GM23338 (cell line): ENCODE data around the gene ZNF577. TPM values are rescaled to one million over a fixed set of nuclear protein-coding genes. Genes with fewer than 3 reads are reported as not detected.

Experiments
- ATAC-seq: fragments of 200-7000 bp; cut with Tn5 transposase; 3 replicates; pipeline ENCODE4 v1.9.1; 2020
- DNase-seq: peaks from one replicate; pipeline ENCODE4 v3.0.0-alpha.2; 2015; ENCODE audit warnings: low spot score
- H2AFZ ChIP-seq: fragments of 200-600 bp; sonication (generic); 2 replicates; pipeline ENCODE4 v1.8.0; 2016; ENCODE audit warnings: antibody characterized with exemption, mild to moderate bottlenecking, moderate library complexity
- H3F3A ChIP-seq: fragments of 200-600 bp; sonication (generic); replicated peaks from 2 replicates; pipeline ENCODE4 v1.8.0; 2017; ENCODE audit warnings: antibody characterized with exemption, mixed run types, low read depth
- H3K27ac ChIP-seq: fragments of 200-600 bp; sonication (generic); 2 replicates; pipeline ENCODE4 v1.6.1; 2016; ENCODE audit warnings: low read depth
- H3K27me3 ChIP-seq: fragments of 200-600 bp; sonication (generic); 2 replicates; pipeline ENCODE4 v1.8.0; 2016; ENCODE audit warnings: mild to moderate bottlenecking, mixed run types, moderate library complexity; ENCODE audit not compliant: insufficient read depth
- H3K36me3 ChIP-seq: fragments of 200-600 bp; sonication (generic); 2 replicates; pipeline ENCODE4 v1.8.0; 2016; ENCODE audit warnings: mild to moderate bottlenecking; ENCODE audit not compliant: insufficient read depth
- H3K4me1 ChIP-seq: fragments of 200-600 bp; sonication (generic); 2 replicates; pipeline ENCODE4 v1.8.0; 2016; ENCODE audit warnings: mild to moderate bottlenecking, moderate library complexity; ENCODE audit not compliant: insufficient read depth
- H3K4me2 ChIP-seq: fragments of 200-600 bp; sonication (generic); 2 replicates; pipeline ENCODE4 v1.7.1; 2017; ENCODE audit warnings: mixed run types
- H3K4me3 ChIP-seq: fragments of 200-600 bp; sonication (generic); 2 replicates; pipeline ENCODE4 v1.6.1; 2016; ENCODE audit warnings: mixed run types
- H3K79me2 ChIP-seq: fragments of 200-600 bp; sonication (generic); replicated peaks from 2 replicates; pipeline ENCODE4 v1.8.0; 2017; ENCODE audit warnings: mild to moderate bottlenecking; ENCODE audit not compliant: insufficient read depth
- H3K9me2 ChIP-seq: fragments of 200-600 bp; sonication (generic); 2 replicates; pipeline ENCODE4 v1.8.0; 2017; ENCODE audit not compliant: insufficient read depth
- H4K20me1 ChIP-seq: fragments of 200-600 bp; sonication (generic); replicated peaks from 2 replicates; pipeline ENCODE4 v1.8.0; 2017; ENCODE audit warnings: mild to moderate bottlenecking; ENCODE audit not compliant: insufficient read depth
- H3K27ac Mint-ChIP-seq: 2 replicates; pipeline ENCODE4 v1.8.0; 2020; ENCODE audit warnings: inconsistent platforms, mild to moderate bottlenecking, moderate library complexity, mixed read lengths
- H3K27me3 Mint-ChIP-seq: 3 replicates; pipeline ENCODE4 v1.8.0; 2022; ENCODE audit warnings: low read depth, mild to moderate bottlenecking, moderate library complexity, mixed read lengths, inconsistent platforms; ENCODE audit not compliant: insufficient read depth, poor library complexity
- H3K36me3 Mint-ChIP-seq: 3 replicates; pipeline ENCODE4 v1.8.0; 2021; ENCODE audit warnings: low read depth, mild to moderate bottlenecking, inconsistent platforms, moderate library complexity, mixed read lengths
- H3K4me1 Mint-ChIP-seq: 3 replicates; pipeline ENCODE4 v1.8.0; 2020; ENCODE audit warnings: mild to moderate bottlenecking, inconsistent platforms, mixed read lengths
- H3K4me3 Mint-ChIP-seq: 3 replicates; pipeline ENCODE4 v1.8.0; 2021; ENCODE audit warnings: moderate library complexity, mild to moderate bottlenecking, inconsistent platforms, mixed read lengths
- H3K9me3 Mint-ChIP-seq: 3 replicates; pipeline ENCODE4 v1.8.0; 2020; ENCODE audit warnings: moderate library complexity, mild to moderate bottlenecking, inconsistent platforms, mixed read lengths
- CREB1 ChIP-seq: fragments of 250-450 bp; sonication (Bioruptor Pico); IDR thresholded peaks from 2 replicates; pipeline ENCODE4 v1.5.0; 2020; ENCODE audit warnings: low read depth, mild to moderate bottlenecking, moderate library complexity
- EZH2 ChIP-seq: fragments of 200-600 bp; sonication (generic); IDR thresholded peaks from one replicate; pipeline ENCODE4 v1.8.0; 2017; ENCODE audit warnings: antibody characterized with exemption, mild to moderate bottlenecking, low read depth; ENCODE audit not compliant: unreplicated experiment
- JUNB ChIP-seq: IDR thresholded peaks from one replicate; pipeline ENCODE4 v1.6.1; 2016; ENCODE audit warnings: antibody characterized with exemption; ENCODE audit not compliant: unreplicated experiment
- NANOG ChIP-seq: IDR thresholded peaks from 2 replicates; pipeline ENCODE4 v1.6.1; 2016; ENCODE audit warnings: antibody characterized with exemption, borderline replicate concordance
- POLR2AphosphoS5 ChIP-seq: IDR thresholded peaks from 2 replicates; pipeline ENCODE4 v1.6.1; 2016; ENCODE audit warnings: antibody characterized with exemption, low read depth
- STAT1 ChIP-seq: IDR thresholded peaks from one replicate; pipeline ENCODE4 v1.6.1; 2016; ENCODE audit warnings: antibody characterized with exemption; ENCODE audit not compliant: unreplicated experiment
- ZNF114 ChIP-seq: fragments of 250-450 bp; sonication (Bioruptor Pico); IDR thresholded peaks from 2 replicates; pipeline ENCODE4 v1.5.0; 2020; ENCODE audit warnings: mild to moderate bottlenecking, moderate library complexity
- ZNF331 ChIP-seq: fragments of 250-450 bp; sonication (Bioruptor Pico); IDR thresholded peaks from 2 replicates; pipeline ENCODE4 v1.5.0; 2020; ENCODE audit warnings: low read depth, mild to moderate bottlenecking, moderate library complexity
- polyA plus RNA-seq: library from polyadenylated mRNA; unstranded; fragments of >200 nt; fragmentation: Nextera tagmentation; extraction: Ambion mirVana; gene quantifications from 2 replicates; pipeline ENCODE4 v1.2.1, GENCODE V29; 2016
- total RNA-seq: library from RNA; depleted of rRNA; stranded (reverse); fragments of >200 nt; shearing (Covaris generic); gene quantifications from 2 replicates; pipeline ENCODE4 v1.2.3, GENCODE V29; 2014
- TF ChIP-seq, protein P1 (sequence below): IDR thresholded peaks from one replicate; pipeline ENCODE4 v1.6.1; 2018; ENCODE audit warnings: antibody characterized with exemption; ENCODE audit not compliant: unreplicated experiment
- TF ChIP-seq, protein P2 (sequence below), 2 experiments: fragments of 200-600 bp in 1 of 2; sonication (generic) in 1 of 2; conservative IDR thresholded peaks; 2 replicates each; pipeline versions ENCODE4 v1.5.1 to v1.6.1; 2016 to 2017; ENCODE audit warnings: antibody characterized with exemption in 2 of 2, low read depth in 2 of 2, mild to moderate bottlenecking in 2 of 2, moderate library complexity in 1 of 2

Gene ZNF577
- total and polyA plus RNA-seq, 2 experiments from 2014 or later, result 18.3 to 37.7 TPM

- no peak overlapping the region for H3K4me3 ChIP-seq
- Mint-ChIP-seq H3K9me3 (peaks cover 51% of the 10 kb centered on the region), H3K4me3 (no peak overlapping the region), H3K4me1 (peaks cover 19% of the 10 kb centered on the region; the same call in 2 of the 3 replicates), H3K27ac (no peak overlapping the region), H3K36me3 (peaks cover 92% of the 10 kb centered on the region), H3K27me3 (peaks cover 13% of the 10 kb centered on the region)
- H2AFZ ChIP-seq, result no peak overlapping the region
- no peaks in the 10 kb centered on the region for H3K27me3 ChIP-seq
- H3K36me3 ChIP-seq, result peaks cover 10% of the 10 kb centered on the region
- H3F3A ChIP-seq, result peaks cover 13% of the 10 kb centered on the region; the same call in 1 of the 2 replicates
- DNase-seq (no peak), ATAC-seq (no peak)
- H4K20me1 ChIP-seq, result no peaks in the 10 kb centered on the region
- H3K4me1 ChIP-seq, result peaks cover 16% of the 10 kb centered on the region
- no peak overlapping the region for H3K4me2 ChIP-seq
- H3K27ac ChIP-seq, result no peak overlapping the region
- 0 out of 2 replicates have a peak, but pooled peaks cover 3% of the 10 kb centered on the region for H3K9me2 ChIP-seq
- H3K79me2 ChIP-seq, result peaks cover 47% of the 10 kb centered on the region
- TF ChIP-seq NANOG, result no peak
Observed at GRCh38 chr19:51884713-51885112, 3.0 kb downstream of the ZNF577 start.

DNA sequence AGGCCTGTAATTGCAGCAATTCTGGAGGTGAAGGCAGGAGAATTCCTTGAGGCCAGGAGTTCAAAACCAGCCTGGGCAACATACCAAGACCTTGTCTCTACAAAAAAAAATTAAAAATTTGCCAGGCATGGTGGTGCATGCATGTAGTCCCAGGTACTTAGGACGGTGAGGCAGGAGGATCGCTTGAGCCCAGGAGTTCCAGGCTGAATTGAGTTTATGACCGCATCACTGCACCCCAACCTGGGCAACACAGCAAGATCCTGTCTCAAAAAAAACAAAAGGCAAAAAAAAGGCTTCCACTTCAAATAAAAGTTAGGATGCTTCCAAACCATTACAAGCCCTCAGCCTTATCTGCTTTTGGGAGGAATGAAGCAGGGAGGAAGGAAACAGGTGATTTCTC, 5.2 kb downstream of the ZNF577 start:
- Histone ChIP-seq H3K27me3 (no peaks in the 10 kb centered on the region), H3K36me3 (peaks cover 20% of the 10 kb centered on the region), H3K27ac (no peak overlapping the region), H3K79me2 (peaks cover 47% of the 10 kb centered on the region), H3K9me2 (0 out of 2 replicates have a peak, but pooled peaks cover 3% of the 10 kb centered on the region), H3F3A (no peaks in the 10 kb centered on the region), H2AFZ (no peak overlapping the region), H3K4me2 (no peak overlapping the region), H4K20me1 (no peaks in the 10 kb centered on the region), H3K4me3 (no peak overlapping the region), H3K4me1 (peaks cover 8% of the 10 kb centered on the region; the same call in 1 of the 2 replicates)
- Mint-ChIP-seq H3K9me3 (peaks cover 50% of the 10 kb centered on the region), H3K4me3 (no peak overlapping the region), H3K36me3 (peaks cover 93% of the 10 kb centered on the region), H3K27ac (no peak overlapping the region), H3K4me1 (peaks cover 7% of the 10 kb centered on the region; the same call in 1 of the 3 replicates), H3K27me3 (peaks cover 4% of the 10 kb centered on the region)
- TF ChIP-seq STAT1, result no peak
- TF ChIP-seq, protein P1, sequence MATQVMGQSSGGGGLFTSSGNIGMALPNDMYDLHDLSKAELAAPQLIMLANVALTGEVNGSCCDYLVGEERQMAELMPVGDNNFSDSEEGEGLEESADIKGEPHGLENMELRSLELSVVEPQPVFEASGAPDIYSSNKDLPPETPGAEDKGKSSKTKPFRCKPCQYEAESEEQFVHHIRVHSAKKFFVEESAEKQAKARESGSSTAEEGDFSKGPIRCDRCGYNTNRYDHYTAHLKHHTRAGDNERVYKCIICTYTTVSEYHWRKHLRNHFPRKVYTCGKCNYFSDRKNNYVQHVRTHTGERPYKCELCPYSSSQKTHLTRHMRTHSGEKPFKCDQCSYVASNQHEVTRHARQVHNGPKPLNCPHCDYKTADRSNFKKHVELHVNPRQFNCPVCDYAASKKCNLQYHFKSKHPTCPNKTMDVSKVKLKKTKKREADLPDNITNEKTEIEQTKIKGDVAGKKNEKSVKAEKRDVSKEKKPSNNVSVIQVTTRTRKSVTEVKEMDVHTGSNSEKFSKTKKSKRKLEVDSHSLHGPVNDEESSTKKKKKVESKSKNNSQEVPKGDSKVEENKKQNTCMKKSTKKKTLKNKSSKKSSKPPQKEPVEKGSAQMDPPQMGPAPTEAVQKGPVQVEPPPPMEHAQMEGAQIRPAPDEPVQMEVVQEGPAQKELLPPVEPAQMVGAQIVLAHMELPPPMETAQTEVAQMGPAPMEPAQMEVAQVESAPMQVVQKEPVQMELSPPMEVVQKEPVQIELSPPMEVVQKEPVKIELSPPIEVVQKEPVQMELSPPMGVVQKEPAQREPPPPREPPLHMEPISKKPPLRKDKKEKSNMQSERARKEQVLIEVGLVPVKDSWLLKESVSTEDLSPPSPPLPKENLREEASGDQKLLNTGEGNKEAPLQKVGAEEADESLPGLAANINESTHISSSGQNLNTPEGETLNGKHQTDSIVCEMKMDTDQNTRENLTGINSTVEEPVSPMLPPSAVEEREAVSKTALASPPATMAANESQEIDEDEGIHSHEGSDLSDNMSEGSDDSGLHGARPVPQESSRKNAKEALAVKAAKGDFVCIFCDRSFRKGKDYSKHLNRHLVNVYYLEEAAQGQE, result no peak
- no peak for TF ChIP-seq ZNF114 (CRISPR knock-in tag)
- TF ChIP-seq JUNB, result no peak
- no peak for TF ChIP-seq POLR2AphosphoS5
- no peak for TF ChIP-seq CREB1
- no peak for ATAC-seq
- DNase-seq, result no peak

- Histone ChIP-seq H3K27me3 (no peaks in the 10 kb centered on the region), H3K4me3 (no peak overlapping the region), H2AFZ (no peak overlapping the region), H3K36me3 (peaks cover 85% of the 10 kb centered on the region), H3K4me2 (no peak overlapping the region), H3K9me2 (no peaks in the 10 kb centered on the region), H4K20me1 (no peaks in the 10 kb centered on the region; the same call in 1 of the 2 replicates), H3K4me1 (no peaks in the 10 kb centered on the region), H3K79me2 (no peaks in the 10 kb centered on the region), H3K27ac (no peak overlapping the region), H3F3A (0 out of 2 replicates have a peak, but pooled peaks cover 5% of the 10 kb centered on the region)
- Mint-ChIP-seq H3K9me3 (peaks cover 98% of the 10 kb centered on the region), H3K27ac (no peak overlapping the region), H3K36me3 (peaks cover 100% of the 10 kb centered on the region), H3K4me3 (no peak overlapping the region), H3K4me1 (no peaks in the 10 kb centered on the region), H3K27me3 (peaks cover 13% of the 10 kb centered on the region)
- no peak for TF ChIP-seq STAT1
- TF ChIP-seq, protein P2, sequence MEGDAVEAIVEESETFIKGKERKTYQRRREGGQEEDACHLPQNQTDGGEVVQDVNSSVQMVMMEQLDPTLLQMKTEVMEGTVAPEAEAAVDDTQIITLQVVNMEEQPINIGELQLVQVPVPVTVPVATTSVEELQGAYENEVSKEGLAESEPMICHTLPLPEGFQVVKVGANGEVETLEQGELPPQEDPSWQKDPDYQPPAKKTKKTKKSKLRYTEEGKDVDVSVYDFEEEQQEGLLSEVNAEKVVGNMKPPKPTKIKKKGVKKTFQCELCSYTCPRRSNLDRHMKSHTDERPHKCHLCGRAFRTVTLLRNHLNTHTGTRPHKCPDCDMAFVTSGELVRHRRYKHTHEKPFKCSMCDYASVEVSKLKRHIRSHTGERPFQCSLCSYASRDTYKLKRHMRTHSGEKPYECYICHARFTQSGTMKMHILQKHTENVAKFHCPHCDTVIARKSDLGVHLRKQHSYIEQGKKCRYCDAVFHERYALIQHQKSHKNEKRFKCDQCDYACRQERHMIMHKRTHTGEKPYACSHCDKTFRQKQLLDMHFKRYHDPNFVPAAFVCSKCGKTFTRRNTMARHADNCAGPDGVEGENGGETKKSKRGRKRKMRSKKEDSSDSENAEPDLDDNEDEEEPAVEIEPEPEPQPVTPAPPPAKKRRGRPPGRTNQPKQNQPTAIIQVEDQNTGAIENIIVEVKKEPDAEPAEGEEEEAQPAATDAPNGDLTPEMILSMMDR (conservative IDR thresholded peaks at IDR 0.05; ENCODE audit: low read depth in 2 of 2), result no peak
- TF ChIP-seq NANOG, result no peak
- no peak for TF ChIP-seq POLR2AphosphoS5
- no peak for TF ChIP-seq CREB1
- TF ChIP-seq ZNF331 (CRISPR knock-in tag), result no peak
- no peak for TF ChIP-seq JUNB
- no peak for TF ChIP-seq EZH2
- no peak for DNase-seq
- no peak for ATAC-seq
Observed at GRCh38 chr19:51873097-51873496, 14.7 kb downstream of the ZNF577 start.
